Endothelial cell of umbilical vein (primary cell): ENCODE data around the gene COG6. TPM values are rescaled to one million over a fixed set of nuclear protein-coding genes. Genes with fewer than 3 reads are reported as not detected.

Source experiments
- BruUV-seq: library from RNA; stranded (reverse); fragments of 400-500 nt; replicated peaks from 2 replicates; lab custom pipeline; 2021; lab: Mats Ljungman, UMichigan
- CTCF ChIA-PET: fragments of 300-600, 350-600 bp; sonication (Branson Sonifier 250); formaldehyde crosslinking; loops from one replicate; lab custom pipeline; 2021; ENCODE audit warnings: antibody characterized with exemption, inconsistent platforms; lab: Charles Lee
- POLR2A ChIA-PET: fragments of 300-600, 350-600 bp; sonication (Branson Sonifier 250); formaldehyde crosslinking; loops from one replicate; lab custom pipeline; 2021; ENCODE audit warnings: antibody characterized with exemption, inconsistent platforms; lab: Charles Lee
- DNase-seq: peaks from one replicate; pipeline ENCODE4 v3.0.0-alpha.2; 2011; ENCODE audit warnings: low read depth, low spot score
- FAIRE-seq: peaks from 2 replicates; lab custom pipeline; 2011; peaks lifted over from hg19 to GRCh38; lab: Jason Lieb, UNC
- H2AFZ ChIP-seq: 2 replicates; pipeline ENCODE4 v1.6.0; 2012; ENCODE audit warnings: low read depth, low read length, control low read depth, inconsistent platforms
- H3K27ac ChIP-seq: 2 replicates; pipeline ENCODE4 v1.5.1; 2011; ENCODE audit warnings: low read depth, mild to moderate bottlenecking, control low read depth, low read length, moderate library complexity; ENCODE audit not compliant: insufficient read depth
- H3K27me3 ChIP-seq, 2 experiments: 2 replicates each; pipeline versions ENCODE4 v1.6.0 to v1.6.1; 2011; ENCODE audit warnings: low read length in 2 of 2, mixed read lengths in 1 of 2; ENCODE audit not compliant: control insufficient read depth in 2 of 2, insufficient read depth in 2 of 2
- H3K36me3 ChIP-seq, 2 experiments: 2 replicates in 1 of 2; 3 replicates in 1 of 2; pipeline ENCODE4 v1.5.1; 2011; ENCODE audit warnings: low read length in 2 of 2, mild to moderate bottlenecking in 1 of 2, moderate library complexity in 1 of 2; ENCODE audit not compliant: control insufficient read depth in 2 of 2, insufficient read depth in 2 of 2; ENCODE audit errors: extremely low read depth in 1 of 2
- H3K4me1 ChIP-seq: 3 replicates; pipeline ENCODE4 v1.5.1; 2011; ENCODE audit warnings: mild to moderate bottlenecking, low read length; ENCODE audit not compliant: control insufficient read depth, insufficient read depth; ENCODE audit errors: extremely low read depth
- H3K4me2 ChIP-seq: 2 replicates; pipeline ENCODE4 v1.6.1; 2011; ENCODE audit warnings: low read length, control low read depth, mixed read lengths; ENCODE audit not compliant: insufficient read depth
- H3K4me3 ChIP-seq, 3 experiments: fragments of 200-600 bp in 1 of 3; sonication (generic), shearing (Covaris generic) in 1 of 3; replicated peaks in 1 of 3; 2 replicates each; pipeline ENCODE4 v1.5.1; 2011 to 2016; ENCODE audit warnings: control low read depth in 3 of 3, low read length in 3 of 3, mild to moderate bottlenecking in 2 of 3, inconsistent platforms in 1 of 3, low read depth in 1 of 3, moderate library complexity in 1 of 3; ENCODE audit not compliant: insufficient read depth in 1 of 3
- H3K79me2 ChIP-seq: 2 replicates; pipeline ENCODE4 v1.6.0; 2012; ENCODE audit warnings: low read length, inconsistent platforms; ENCODE audit not compliant: control insufficient read depth, insufficient read depth
- H3K9ac ChIP-seq: replicated peaks from 2 replicates; pipeline ENCODE3; 2011; ENCODE audit warnings: low read length, control low read depth; ENCODE audit not compliant: insufficient read depth; ENCODE audit errors: extremely low read depth
- H3K9me1 ChIP-seq: replicated peaks from 3 replicates; pipeline ENCODE4 v1.6.0; 2011; ENCODE audit warnings: mild to moderate bottlenecking, low read length; ENCODE audit not compliant: control insufficient read depth, insufficient read depth; ENCODE audit errors: extremely low read depth
- H3K9me3 ChIP-seq: replicated peaks from 2 replicates; pipeline ENCODE4 v1.5.1; 2012; ENCODE audit warnings: low read length, inconsistent platforms; ENCODE audit not compliant: control insufficient read depth, insufficient read depth
- H4K20me1 ChIP-seq: replicated peaks from 2 replicates; pipeline ENCODE3; 2011; ENCODE audit warnings: mild to moderate bottlenecking, low read length; ENCODE audit not compliant: control insufficient read depth, insufficient read depth; ENCODE audit errors: extremely low read depth
- CTCF ChIP-seq, 2 donors: IDR thresholded peaks; 1 replicate in 1 of 2; 2 replicates in 1 of 2; pipeline ENCODE4 v1.5.1; 2011; ENCODE audit warnings: low read length in 2 of 2, mild to moderate bottlenecking in 2 of 2, moderate library complexity in 2 of 2, control low read depth in 1 of 2, inconsistent platforms in 1 of 2, low read depth in 1 of 2; ENCODE audit not compliant: insufficient read depth in 1 of 2; ENCODE audit errors: extremely low read depth in 1 of 2
- EZH2 ChIP-seq: IDR thresholded peaks from 2 replicates; pipeline ENCODE4 v1.6.1; 2012; ENCODE audit warnings: borderline replicate concordance, low read depth, mild to moderate bottlenecking, moderate library complexity, low read length, inconsistent platforms; ENCODE audit not compliant: severe bottlenecking
- FOS ChIP-seq: IDR thresholded peaks from 2 replicates; pipeline ENCODE4 v1.6.1; 2011; ENCODE audit warnings: mild to moderate bottlenecking, low read length, moderate library complexity, borderline replicate concordance; ENCODE audit not compliant: insufficient read depth
- GATA2 ChIP-seq: IDR thresholded peaks from 2 replicates; pipeline ENCODE4 v1.7.0; 2011; ENCODE audit warnings: low read depth, mild to moderate bottlenecking, moderate library complexity, mixed read lengths, low read length; ENCODE audit not compliant: insufficient read length, insufficient read depth
- JUN ChIP-seq: IDR thresholded peaks from 2 replicates; pipeline ENCODE4 v1.6.1; 2011; ENCODE audit warnings: borderline replicate concordance, low read depth; ENCODE audit not compliant: insufficient read length, insufficient read depth
- MAX ChIP-seq: IDR thresholded peaks from 2 replicates; pipeline ENCODE4 v1.6.1; 2011; ENCODE audit not compliant: insufficient read depth, insufficient read length
- MYC ChIP-seq: IDR thresholded peaks from one replicate; pipeline ENCODE4 v1.6.1; 2011; ENCODE audit warnings: mild to moderate bottlenecking, low read depth, low read length
- POLR2A ChIP-seq: IDR thresholded peaks from 2 replicates; pipeline ENCODE4 v1.6.1; 2012; ENCODE audit warnings: low read depth, mild to moderate bottlenecking, control low read depth, low read length
- POLR2AphosphoS5 ChIP-seq: IDR thresholded peaks from 2 replicates; pipeline ENCODE4 v1.6.1; 2012; ENCODE audit warnings: low read depth, mild to moderate bottlenecking, control low read depth, low read length, moderate library complexity; ENCODE audit not compliant: insufficient read depth
- dilution Hi-C: fragments of 300-500 bp; cut with MboI; formaldehyde crosslinking; loops from one replicate; pipeline ENCODE4 v1.15.0; 2019; ENCODE audit warnings: low sequenced_read_pairs; ENCODE audit not compliant: extremely low pct_ligation_motif_present
- intact Hi-C: fragments of 100-400 bp; cut with micrococcal nuclease; formaldehyde crosslinking; loops from one replicate; pipeline ENCODE4 v1.10.0; 2022
- polyA plus RNA-seq, 4 experiments: library from polyadenylated mRNA; depleted of rRNA in 3 of 4; stranded (reverse) in 3 of 4; unstranded in 1 of 4; fragments of >200 nt; gene quantifications; 2 replicates each; pipeline versions ENCODE4 v1.2.1 to v1.2.3, GENCODE V29; 2011 to 2012; ENCODE audit warnings: missing spikeins in 1 of 4
- total RNA-seq: library from RNA; stranded (reverse); gene quantifications from 2 replicates; pipeline ENCODE4 v1.2.3, GENCODE V29; 2021

Gene COG6
- total and polyA plus RNA-seq, 2 donors (not counting 3 experiments of a cell fraction or from before 2014, with no cell fraction given): 12.1 to 41.1 TPM

- TF ChIP-seq JUN (no peak), EZH2 (no peak), GATA2 (no peak), POLR2A (no peak), CTCF (IDR thresholded peaks at IDR 0.05; ENCODE audit: extremely low read depth in 1 of 2, insufficient read depth in 1 of 2, low read depth in 1 of 2, low read length in 2 of 2) (no peak)
- Histone ChIP-seq H4K20me1 (no peaks in the 10 kb centered on the region), H3K9ac (no peak overlapping the region), H2AFZ (no peak overlapping the region), H3K4me2 (no peak overlapping the region), H3K27ac (no peak overlapping the region), H3K36me3 (no peaks in the 10 kb centered on the region), H3K9me1 (no peaks in the 10 kb centered on the region), H3K27me3 (peaks cover 6 to 18% of the 10 kb centered on the region in 2 experiments), H3K9me3 (no peaks in the 10 kb centered on the region), H3K4me3 (no peak overlapping the region), H3K4me1 (no peaks in the 10 kb centered on the region), H3K79me2 (no peaks in the 10 kb centered on the region)
- no TSS peak for BruUV-seq
- ChIA-PET CTCF (interaction anchor here (1.4 to 1.7 kb wide), 2 partner anchors 26 to 30 kb away, joined by 4 to 6 read pairs; no protein-coding TSS in a partner anchor), POLR2A (no interaction called here)
- dilution Hi-C loops (no loop called here), intact Hi-C loops (no loop called here)
- DNase-seq (no peak), FAIRE-seq (no peak)
Measured at GRCh38 chr13:39641645-39642044, 13.8 kb upstream of the COG6 start.

GRCh38 chr13:39646122-39646521 lies 9.3 kb upstream of the COG6 start:
- no peak for TF ChIP-seq JUN
- TF ChIP-seq GATA2: no peak
- TF ChIP-seq EZH2: no peak
- no peak for TF ChIP-seq CTCF (IDR thresholded peaks at IDR 0.05; ENCODE audit: extremely low read depth in 1 of 2, insufficient read depth in 1 of 2, low read depth in 1 of 2, low read length in 2 of 2)
- TF ChIP-seq MYC: no peak
- TF ChIP-seq POLR2AphosphoS5: no peak
- TF ChIP-seq MAX: no peak
- TF ChIP-seq FOS: no peak
- TF ChIP-seq POLR2A: no peak
- CTCF ChIA-PET: interaction anchor here (0.6 to 1.1 kb wide), 2 partner anchors 30 to 595 kb away, joined by 3 to 4 read pairs; no protein-coding TSS in a partner anchor

More at GRCh38 chr13:39646122-39646521, 9.3 kb upstream of the COG6 start:
- no peak overlapping the region for H3K27ac ChIP-seq
- no peaks in the 10 kb centered on the region for H3K9me3 ChIP-seq
- no peaks in the 10 kb centered on the region for H3K79me2 ChIP-seq
- no peaks in the 10 kb centered on the region for H3K36me3 ChIP-seq
- POLR2A ChIA-PET: no interaction called here
- H3K4me1 ChIP-seq: no peaks in the 10 kb centered on the region
- no peak overlapping the region for H2AFZ ChIP-seq
- BruUV-seq: no TSS peak
- H3K9ac ChIP-seq: no peak overlapping the region
- H3K9me1 ChIP-seq: no peaks in the 10 kb centered on the region
- peaks cover 3 to 11% of the 10 kb centered on the region in 2 experiments for H3K27me3 ChIP-seq
- H3K4me3 ChIP-seq: no peak overlapping the region
- no peak overlapping the region for H3K4me2 ChIP-seq
- intact Hi-C loops: no loop called here
- no peaks in the 10 kb centered on the region for H4K20me1 ChIP-seq
- no peak for FAIRE-seq
- dilution Hi-C loops: no loop called here
- DNase-seq: no peak
